Neural crest cell (in vitro differentiated cells): ENCODE data around the gene BACH2. TPM values are rescaled to one million over a fixed set of nuclear protein-coding genes. Genes with fewer than 3 reads are reported as not detected.

Experiments used
- DNase-seq: peaks from one replicate; pipeline ENCODE4 v3.0.0; 2021; ENCODE audit warnings: low read depth, mixed read lengths, low spot score
- H3K27ac Mint-ChIP-seq: one replicate; pipeline ENCODE4 v1.8.0; 2021; ENCODE audit warnings: mild to moderate bottlenecking, mixed read lengths; ENCODE audit not compliant: unreplicated experiment
- H3K27me3 Mint-ChIP-seq: 2 replicates; pipeline ENCODE4 v1.8.0; 2021; ENCODE audit warnings: low read depth, mild to moderate bottlenecking, mixed read lengths
- H3K36me3 Mint-ChIP-seq: 2 replicates; pipeline ENCODE4 v1.8.0; 2021; ENCODE audit warnings: low read depth, mild to moderate bottlenecking, mixed read lengths
- H3K4me1 Mint-ChIP-seq: 2 replicates; pipeline ENCODE4 v1.8.0; 2021; ENCODE audit warnings: mixed read lengths
- H3K4me3 Mint-ChIP-seq: one replicate; pipeline ENCODE4 v1.8.0; 2021; ENCODE audit warnings: mild to moderate bottlenecking, mixed read lengths
- H3K9me3 Mint-ChIP-seq: 2 replicates; pipeline ENCODE4 v1.8.0; 2021; ENCODE audit warnings: mixed read lengths
- CTCF ChIP-seq: fragments of 200-600 bp; sonication (generic); conservative IDR thresholded peaks from 2 replicates; pipeline ENCODE4 v1.5.0; 2021; ENCODE audit warnings: antibody characterized with exemption, mild to moderate bottlenecking
- total RNA-seq: library from RNA; stranded (reverse); gene quantifications from 2 replicates; pipeline ENCODE4 v1.2.1, GENCODE V29; 2021

Gene BACH2
- total RNA-seq, 1 donor from 2014 or later: 13.1 TPM

DNA sequence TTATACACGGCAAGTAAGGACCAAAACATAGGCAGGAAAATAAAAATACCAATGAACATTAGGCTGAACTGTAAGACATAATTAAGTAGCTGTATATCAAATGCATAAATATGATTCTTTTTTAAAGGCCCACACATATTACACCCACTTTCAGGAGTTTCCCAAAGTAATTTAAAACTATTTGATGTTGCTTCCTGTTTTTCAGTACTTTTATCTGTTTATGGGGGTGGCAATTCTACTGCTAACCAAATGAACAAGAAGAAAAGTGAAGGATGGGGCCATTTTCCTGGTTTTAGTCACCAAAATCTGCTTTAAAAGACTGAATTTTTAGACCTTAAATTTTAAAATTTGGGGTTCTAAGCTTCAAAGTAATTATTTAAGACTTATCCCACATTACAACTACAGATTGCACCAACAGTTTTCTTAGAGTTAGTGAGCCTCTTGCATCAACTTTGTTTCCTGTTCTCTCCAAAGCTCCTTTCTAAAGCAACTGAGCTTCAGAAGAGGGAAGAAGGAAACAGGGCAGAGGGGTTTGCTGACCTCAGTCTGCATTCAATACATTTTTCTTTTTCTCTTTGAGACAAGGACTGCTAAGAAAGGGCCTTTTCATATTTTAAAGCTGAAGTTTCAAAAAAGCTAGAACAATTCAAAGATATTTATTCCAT lies 191.0 kb downstream of the BACH2 start:
- DNase-seq: no peak
- H3K4me1 Mint-ChIP-seq: peaks cover 37% of the 10 kb centered on the region
- no peak overlapping the region for H3K27ac Mint-ChIP-seq
- no peak overlapping the region for H3K4me3 Mint-ChIP-seq
- no peaks in the 10 kb centered on the region for H3K27me3 Mint-ChIP-seq
- H3K9me3 Mint-ChIP-seq: peaks cover 3% of the 10 kb centered on the region
- no peak for TF ChIP-seq CTCF
- peaks cover 5% of the 10 kb centered on the region for H3K36me3 Mint-ChIP-seq

DNA sequence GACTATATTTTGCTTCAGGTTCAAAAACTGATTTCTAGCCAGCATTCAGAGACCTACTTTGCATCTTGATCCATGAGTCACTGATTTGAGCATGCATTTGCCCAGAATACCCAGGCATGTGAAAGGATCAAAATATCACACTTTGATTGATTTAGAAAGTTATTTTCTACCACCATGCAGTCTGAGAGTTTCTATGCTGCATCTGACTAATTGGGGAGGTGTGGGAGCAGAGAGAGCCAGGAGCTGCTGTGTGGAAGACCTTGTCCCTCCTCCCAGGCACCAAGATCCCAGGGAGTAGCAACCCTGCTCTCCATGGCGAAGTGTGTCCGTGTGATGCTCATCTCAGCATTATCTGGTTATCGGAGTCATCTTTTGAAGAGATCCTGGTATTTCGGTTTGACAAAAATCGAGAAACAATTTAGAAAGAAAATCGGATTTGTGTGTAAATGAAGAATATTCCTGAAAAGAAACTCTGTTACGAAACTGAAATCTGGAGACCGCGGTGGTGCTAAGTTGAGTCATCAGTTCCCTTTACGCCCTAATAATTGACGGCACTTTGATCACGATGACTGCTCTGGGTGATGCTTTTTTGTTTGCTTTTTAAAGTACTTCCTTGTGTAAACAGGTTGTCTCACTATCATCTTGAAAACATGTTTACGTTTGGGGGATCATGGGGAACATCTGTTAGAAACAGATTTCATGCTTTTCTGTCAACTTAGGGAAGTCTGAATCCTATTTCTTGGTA lies 193.4 kb downstream of the BACH2 start:
- Mint-ChIP-seq H3K27ac (no peak overlapping the region), H3K4me1 (peaks cover 37% of the 10 kb centered on the region), H3K9me3 (peaks cover 3% of the 10 kb centered on the region), H3K36me3 (peaks cover 2% of the 10 kb centered on the region), H3K27me3 (no peaks in the 10 kb centered on the region), H3K4me3 (no peak overlapping the region)
- no peak for TF ChIP-seq CTCF
- no peak for DNase-seq

DNA sequence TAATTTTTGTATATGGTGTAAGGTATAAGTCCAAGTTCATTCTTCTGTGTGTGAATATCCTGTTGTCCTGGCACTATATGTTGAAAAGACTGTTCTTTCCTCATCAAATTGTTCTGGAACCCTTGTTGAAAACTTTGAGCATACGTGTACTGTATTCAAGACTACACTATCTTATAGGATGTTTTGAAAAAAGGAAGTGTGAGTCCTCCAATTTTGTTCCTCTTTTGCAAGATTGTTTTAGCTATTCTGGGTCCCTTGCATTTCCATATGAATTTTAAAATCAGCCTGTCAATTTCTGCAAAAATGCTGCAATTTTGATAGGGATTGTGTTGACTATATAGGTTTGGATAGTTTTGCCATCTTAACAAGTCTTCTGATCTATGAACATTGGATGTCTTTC lies 195.2 kb downstream of the BACH2 start:
- DNase-seq: no peak
- peaks cover 2% of the 10 kb centered on the region for H3K36me3 Mint-ChIP-seq
- H3K27ac Mint-ChIP-seq: no peak overlapping the region
- H3K4me3 Mint-ChIP-seq: no peak overlapping the region
- no peak for TF ChIP-seq CTCF
- peaks cover 27% of the 10 kb centered on the region for H3K4me1 Mint-ChIP-seq
- H3K27me3 Mint-ChIP-seq: no peaks in the 10 kb centered on the region
- peaks cover 3% of the 10 kb centered on the region for H3K9me3 Mint-ChIP-seq

GRCh38 chr6:90100059-90100665 lies 196.5 kb downstream of the BACH2 start:
- no peak overlapping the region for H3K27ac Mint-ChIP-seq
- H3K36me3 Mint-ChIP-seq: peaks cover 2% of the 10 kb centered on the region
- peaks cover 17% of the 10 kb centered on the region for H3K4me1 Mint-ChIP-seq
- DNase-seq: no peak
- peaks cover 3% of the 10 kb centered on the region for H3K9me3 Mint-ChIP-seq
- TF ChIP-seq CTCF: no peak
- no peak overlapping the region for H3K4me3 Mint-ChIP-seq
- H3K27me3 Mint-ChIP-seq: no peaks in the 10 kb centered on the region

GRCh38 chr6:90098627-90099026 lies 198.0 kb downstream of the BACH2 start:
- Mint-ChIP-seq H3K9me3 (peaks cover 3% of the 10 kb centered on the region), H3K4me3 (no peak overlapping the region), H3K27ac (no peak overlapping the region), H3K4me1 (peaks cover 13% of the 10 kb centered on the region), H3K36me3 (peaks cover 2% of the 10 kb centered on the region), H3K27me3 (no peaks in the 10 kb centered on the region)
- no peak for TF ChIP-seq CTCF
- DNase-seq: no peak
